K562 (cell line): Measurements from ENCODE around the gene EXOC7. TPM values are rescaled to one million over a fixed set of nuclear protein-coding genes. Genes with fewer than 3 reads are reported as not detected.

Experiments
- ATAC-seq: fragments of 200-7000 bp; cut with Tn5 transposase; 3 replicates; pipeline ENCODE4 v1.9.1; 2020; ENCODE audit warnings: moderate library complexity
- BruUV-seq: library from RNA; stranded (reverse); fragments of 400-500 nt; replicated peaks from 2 replicates; lab custom pipeline; 2021; lab: Mats Ljungman, UMichigan
- CTCF ChIA-PET: fragments of 300-600 bp; formaldehyde crosslinking; extraction: SDS; loops from one replicate; lab custom pipeline; 2021; ENCODE audit warnings: low intra/inter-chr PET ratio; lab: Yijun Ruan, JAX
- POLR2A ChIA-PET: fragments of 300-600, 350-650 bp; sonication (Branson Sonifier 250); formaldehyde crosslinking; extraction: SDS; loops from one replicate; lab custom pipeline; 2021; ENCODE audit warnings: antibody characterized with exemption, inconsistent platforms; lab: Yijun Ruan, JAX
- DNase-seq, 4 experiments: peaks; one replicate each; pipeline versions ENCODE4 v3.0.0 to v3.0.0-alpha.2; 2011 to 2018; ENCODE audit warnings: low spot score in 3 of 4, mixed read lengths in 3 of 4; ENCODE audit errors: extremely low read depth in 1 of 4
- FAIRE-seq: peaks from 2 replicates; lab custom pipeline; 2011; peaks lifted over from hg19 to GRCh38; lab: Jason Lieb, UNC
- H2AFZ ChIP-seq: 2 replicates; pipeline ENCODE4 v1.6.0; 2011; ENCODE audit warnings: low read depth, low read length, control low read depth, inconsistent platforms
- H3K27ac ChIP-seq: fragments of 200-600 bp; 3 replicates; pipeline ENCODE4 v1.8.0; 2011; ENCODE audit warnings: low read depth, mild to moderate bottlenecking, control low read depth, inconsistent platforms, low read length, moderate library complexity, mixed read lengths; ENCODE audit errors: extremely low read depth
- H3K27me3 ChIP-seq, 2 experiments: fragments of 300-600 bp in 1 of 2; 2 replicates in 1 of 2; 3 replicates in 1 of 2; pipeline versions ENCODE4 v1.6.0 to v1.8.0; 2011; ENCODE audit warnings: inconsistent platforms in 2 of 2, low read length in 2 of 2, mild to moderate bottlenecking in 1 of 2, mixed read lengths in 1 of 2, moderate library complexity in 1 of 2; ENCODE audit not compliant: control insufficient read depth in 2 of 2, insufficient read depth in 2 of 2
- H3K36me3 ChIP-seq: fragments of 300-600 bp; 3 replicates; pipeline ENCODE4 v1.8.0; 2011; ENCODE audit warnings: mild to moderate bottlenecking, low read length, inconsistent platforms; ENCODE audit not compliant: control insufficient read depth, insufficient read depth
- H3K4me1 ChIP-seq, 2 experiments: fragments of 200-600 bp in 1 of 2; replicated peaks in 1 of 2; 2 replicates in 1 of 2; 3 replicates in 1 of 2; pipeline versions ENCODE4 v1.5.1 to v1.8.0; 2011; ENCODE audit warnings: inconsistent platforms in 2 of 2, low read length in 2 of 2, mild to moderate bottlenecking in 1 of 2, mixed read lengths in 1 of 2, moderate library complexity in 1 of 2; ENCODE audit not compliant: control insufficient read depth in 2 of 2, insufficient read depth in 2 of 2
- H3K4me2 ChIP-seq: 2 replicates; pipeline ENCODE4 v1.6.1; 2011; ENCODE audit warnings: low read length, control low read depth, inconsistent platforms, mixed read lengths; ENCODE audit not compliant: insufficient read depth
- H3K4me3 ChIP-seq: fragments of 200-600 bp; sonication (generic), shearing (Covaris generic); 2 replicates; pipeline ENCODE4 v1.5.1; 2016; ENCODE audit warnings: control low read depth, inconsistent platforms
- H3K79me2 ChIP-seq: fragments of 200-600 bp; 3 replicates; pipeline ENCODE4 v1.8.0; 2011; ENCODE audit warnings: low read length, inconsistent platforms; ENCODE audit not compliant: control insufficient read depth, insufficient read depth
- H3K9ac ChIP-seq, 2 experiments: 2 replicates each; pipeline versions ENCODE4 v1.6.0 to v1.6.1; 2011; ENCODE audit warnings: low read depth in 2 of 2, low read length in 2 of 2, control low read depth in 1 of 2, inconsistent platforms in 1 of 2, mild to moderate bottlenecking in 1 of 2, mixed read lengths in 1 of 2; ENCODE audit not compliant: insufficient read depth in 1 of 2
- H3K9me1 ChIP-seq: one replicate; pipeline ENCODE4 v1.6.0; 2011; ENCODE audit warnings: inconsistent platforms, mild to moderate bottlenecking, low read length, moderate library complexity; ENCODE audit not compliant: control insufficient read depth, insufficient read depth
- H3K9me3 ChIP-seq: replicated peaks from 2 replicates; pipeline ENCODE4 v1.5.1; 2011; ENCODE audit warnings: low read depth, low read length, inconsistent platforms; ENCODE audit not compliant: control insufficient read depth, insufficient read depth
- H4K20me1 ChIP-seq: replicated peaks from 2 replicates; pipeline ENCODE4 v1.6.1; 2011; ENCODE audit warnings: low read length, inconsistent platforms, mixed read lengths; ENCODE audit not compliant: control insufficient read depth, insufficient read depth
- CBX1 ChIP-seq: sonication (generic); IDR thresholded peaks from 2 replicates; pipeline ENCODE4 v1.6.1; 2016; ENCODE audit warnings: antibody characterized with exemption, low read depth, mild to moderate bottlenecking
- DMBX1 ChIP-seq: fragments of 250-450 bp; sonication (Bioruptor Pico); IDR thresholded peaks from 2 replicates; pipeline ENCODE4 v1.8.0; 2022; ENCODE audit warnings: inconsistent platforms, mild to moderate bottlenecking, moderate library complexity, borderline replicate concordance
- ERF ChIP-seq: fragments of 450-650 bp; formaldehyde crosslinking; IDR thresholded peaks from 2 replicates; pipeline ENCODE4 v1.4.0; 2020; ENCODE audit warnings: mild to moderate bottlenecking, mixed read lengths
- FOXJ3 ChIP-seq: sonication (generic); formaldehyde crosslinking; IDR thresholded peaks from 2 replicates; pipeline ENCODE4 v1.4.0; 2020; ENCODE audit warnings: mild to moderate bottlenecking, missing genetic modification reagents
- NR4A1 ChIP-seq, 2 experiments: fragments of 250-450 bp in 1 of 2; fragments of 450-650 bp in 1 of 2; sonication (Bioruptor Pico) in 1 of 2; IDR thresholded peaks; 2 replicates each; pipeline versions ENCODE4 v1.4.0 to v1.6.1; 2016 to 2020; ENCODE audit warnings: mild to moderate bottlenecking in 2 of 2, missing compliant biosample characterization in 1 of 2, missing genetic modification characterization in 1 of 2, moderate library complexity in 1 of 2
- PHF21A ChIP-seq: fragments of 450-650 bp; IDR thresholded peaks from 2 replicates; pipeline ENCODE4 v1.6.1; 2017; ENCODE audit warnings: low read depth, borderline replicate concordance
- ZNF79 ChIP-seq: fragments of 250-450 bp; sonication (Bioruptor Pico); IDR thresholded peaks from 2 replicates; pipeline ENCODE4 v1.4.0; 2020; ENCODE audit warnings: low read depth, mild to moderate bottlenecking, moderate library complexity
- WGBS: fragments of 100-300 bp; shearing (Covaris generic); methylation state at CpG from one replicate; pipeline ENCODE4 v1.1.6; 2016; ENCODE audit warnings: low coverage, mixed read lengths; ENCODE audit not compliant: insufficient coverage; ENCODE audit errors: missing lambda C conversion rate; 5-methylcytosine and 5-hydroxymethylcytosine counted together
- in situ Hi-C: fragments of 300-500 bp; cut with MboI; formaldehyde crosslinking; loops from 4 replicates; pipeline ENCODE4 v1.15.0; 2018; ENCODE audit warnings: inconsistent platforms, mixed read lengths
- intact Hi-C: fragments of 100-400 bp; cut with micrococcal nuclease; formaldehyde crosslinking; loops from 2 replicates; pipeline ENCODE4 v1.14.2; 2022
- polyA plus RNA-seq, 8 experiments: library from polyadenylated mRNA; depleted of rRNA in 4 of 8; stranded (reverse) in 5 of 8; unstranded in 3 of 8; fragments of >200 nt; fragmentation: Nextera tagmentation in 2 of 8; fragmentation: Illumina TruSeq in 1 of 8; extraction: Ambion mirVana in 2 of 8; extraction: Trizol in 1 of 8; gene quantifications; 2 replicates each; pipeline versions ENCODE4 v1.2.1 to v1.2.3, GENCODE V29; 2011 to 2014; ENCODE audit warnings: inconsistent platforms in 1 of 8, missing spikeins in 1 of 8
- total RNA-seq, 7 experiments: library from RNA; depleted of rRNA in 6 of 7; stranded (reverse); fragments of >200 nt in 6 of 7; fragmentation: Illumina TruSeq in 2 of 7; extraction: Trizol in 2 of 7; gene quantifications; 2 replicates each; pipeline versions ENCODE4 v1.2.1 to v1.2.3, GENCODE V29; 2011 to 2021; ENCODE audit warnings: low replicate concordance in 1 of 7
- TF ChIP-seq, protein P1 (sequence below): sonication (generic); formaldehyde crosslinking; IDR thresholded peaks from 2 replicates; pipeline ENCODE4 v1.8.0; 2022; ENCODE audit warnings: mild to moderate bottlenecking, missing genetic modification reagents
- TF ChIP-seq, protein P2 (sequence below), 2 experiments: fragments of 200-800 bp in 1 of 2; sonication (Bioruptor generic) in 1 of 2; sonication (generic) in 1 of 2; formaldehyde crosslinking in 1 of 2; IDR thresholded peaks in 1 of 2; conservative IDR thresholded peaks in 1 of 2; 2 replicates each; pipeline versions ENCODE4 v1.5.0 to v1.6.1; 2016 to 2020; ENCODE audit warnings: missing compliant biosample characterization in 1 of 2, missing genetic modification characterization in 1 of 2, missing genetic modification reagents in 1 of 2

Gene EXOC7
- total and polyA plus RNA-seq, 9 of the 15 experiments (the other 6 are each of a cell fraction or from before 2014, with no cell fraction given), result 18.6 to 57.0 (median 35.0) TPM

DNA sequence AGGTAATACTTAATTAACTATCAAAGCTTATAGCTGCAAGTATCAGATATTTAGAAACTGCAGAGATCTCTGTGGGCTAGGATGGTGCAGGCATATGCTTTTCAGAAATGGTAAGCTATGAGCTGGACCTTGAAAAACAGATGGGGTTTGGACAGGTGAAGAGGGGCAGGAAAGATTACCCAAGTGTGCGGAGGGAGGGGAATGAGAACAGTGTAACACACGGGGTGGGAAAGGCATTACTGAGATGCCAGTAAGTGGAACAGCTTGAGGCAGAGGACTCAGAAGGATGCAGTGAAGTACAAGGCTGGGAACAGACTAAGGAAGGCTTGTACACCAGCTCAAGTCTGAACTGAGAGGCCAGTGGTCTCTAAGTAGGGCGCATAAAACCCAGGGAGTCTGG lies 54.3 kb downstream of the EXOC7 start:
- H3K27ac ChIP-seq, result no peak overlapping the region
- no peaks in the 10 kb centered on the region for H3K27me3 ChIP-seq
- peaks cover 11% of the 10 kb centered on the region; the same call in 2 of the 3 replicates for H3K79me2 ChIP-seq
- H3K4me2 ChIP-seq, result no peak overlapping the region
- no peak overlapping the region for H3K9ac ChIP-seq
- no peak for DNase-seq
- no peak for FAIRE-seq
- no peaks in the 10 kb centered on the region for H3K9me3 ChIP-seq
- H4K20me1 ChIP-seq, result no peaks in the 10 kb centered on the region
- 80% methylated on average over 3 of the region's 3 CpGs for WGBS
- POLR2A ChIA-PET, result interaction anchor here (0.6 to 2.8 kb wide), 3 partner anchors 9 to 335 kb away, joined by 3 to 14 read pairs (median 5); no protein-coding TSS in a partner anchor
- H3K4me3 ChIP-seq, result no peak overlapping the region
- in situ Hi-C loops (no loop called here), intact Hi-C loops (no loop called here)
- TF ChIP-seq ERF (no peak), FOXJ3 (CRISPR knock-in tag) (no peak), ZNF79 (CRISPR knock-in tag) (no peak), NR4A1 (CRISPR knock-in tag; IDR thresholded peaks at IDR 0.05) (no peak), NR4A1 (tag; IDR thresholded peaks at IDR 0.05) (no peak), CBX1 (no peak), PHF21A (no peak), DMBX1 (CRISPR knock-in tag) (no peak)
- TF ChIP-seq, protein P1, sequence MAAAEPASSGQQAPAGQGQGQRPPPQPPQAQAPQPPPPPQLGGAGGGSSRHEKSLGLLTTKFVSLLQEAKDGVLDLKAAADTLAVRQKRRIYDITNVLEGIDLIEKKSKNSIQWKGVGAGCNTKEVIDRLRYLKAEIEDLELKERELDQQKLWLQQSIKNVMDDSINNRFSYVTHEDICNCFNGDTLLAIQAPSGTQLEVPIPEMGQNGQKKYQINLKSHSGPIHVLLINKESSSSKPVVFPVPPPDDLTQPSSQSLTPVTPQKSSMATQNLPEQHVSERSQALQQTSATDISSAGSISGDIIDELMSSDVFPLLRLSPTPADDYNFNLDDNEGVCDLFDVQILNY (CRISPR knock-in tag), result no peak
- TF ChIP-seq, protein P2, sequence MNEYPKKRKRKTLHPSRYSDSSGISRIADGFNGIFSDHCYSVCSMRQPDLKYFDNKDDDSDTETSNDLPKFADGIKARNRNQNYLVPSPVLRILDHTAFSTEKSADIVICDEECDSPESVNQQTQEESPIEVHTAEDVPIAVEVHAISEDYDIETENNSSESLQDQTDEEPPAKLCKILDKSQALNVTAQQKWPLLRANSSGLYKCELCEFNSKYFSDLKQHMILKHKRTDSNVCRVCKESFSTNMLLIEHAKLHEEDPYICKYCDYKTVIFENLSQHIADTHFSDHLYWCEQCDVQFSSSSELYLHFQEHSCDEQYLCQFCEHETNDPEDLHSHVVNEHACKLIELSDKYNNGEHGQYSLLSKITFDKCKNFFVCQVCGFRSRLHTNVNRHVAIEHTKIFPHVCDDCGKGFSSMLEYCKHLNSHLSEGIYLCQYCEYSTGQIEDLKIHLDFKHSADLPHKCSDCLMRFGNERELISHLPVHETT (CRISPR knock-in tag; conservative IDR thresholded peaks at IDR 0.05 in 1 of 2, IDR thresholded peaks at IDR 0.05 in 1 of 2), result no peak
- H3K36me3 ChIP-seq, result peaks cover 90% of the 10 kb centered on the region
- ATAC-seq, result no peak
- no peaks in the 10 kb centered on the region for H3K9me1 ChIP-seq
- H2AFZ ChIP-seq, result no peak overlapping the region
- CTCF ChIA-PET, result no interaction called here
- peaks cover 5 to 9% of the 10 kb centered on the region in 2 experiments; a peak in 3 of 5 replicates for H3K4me1 ChIP-seq
- BruUV-seq, result no TSS peak
